ENCODE data around the gene CAPZA1.

DNA sequence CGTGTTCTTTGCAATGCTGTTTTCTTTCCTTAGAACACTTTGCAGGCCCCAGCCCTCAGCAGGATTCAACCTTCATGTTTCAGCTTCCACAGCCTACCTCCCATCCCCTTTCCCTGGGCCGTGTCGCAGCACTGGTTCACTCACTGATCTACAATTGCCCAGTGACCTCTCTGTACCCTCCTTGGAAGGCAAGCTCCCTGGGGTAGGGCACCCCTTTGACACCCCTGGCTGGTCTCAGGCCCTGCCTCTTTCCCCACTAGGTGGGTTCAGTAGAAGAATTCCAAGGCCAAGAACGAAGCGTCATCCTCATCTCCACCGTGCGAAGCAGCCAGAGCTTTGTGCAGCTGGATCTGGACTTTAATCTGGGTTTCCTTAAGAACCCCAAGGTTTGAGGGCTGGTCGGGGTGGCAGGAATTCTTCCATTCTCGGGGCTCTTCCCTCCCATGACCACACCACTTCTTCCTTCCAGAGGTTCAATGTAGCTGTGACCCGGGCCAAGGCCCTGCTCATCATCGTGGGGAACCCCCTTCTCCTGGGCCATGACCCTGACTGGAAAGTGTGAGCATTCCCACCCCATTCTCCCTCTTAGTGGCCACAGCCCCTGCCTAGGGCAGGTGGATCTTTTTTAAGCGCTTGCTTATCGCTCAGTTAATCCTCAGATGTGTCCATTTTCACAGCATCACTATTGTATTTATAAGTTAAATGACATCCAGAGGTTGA is 80.0 kb downstream of the CAPZA1 start:
- TF ChIP-seq, protein P1, sequence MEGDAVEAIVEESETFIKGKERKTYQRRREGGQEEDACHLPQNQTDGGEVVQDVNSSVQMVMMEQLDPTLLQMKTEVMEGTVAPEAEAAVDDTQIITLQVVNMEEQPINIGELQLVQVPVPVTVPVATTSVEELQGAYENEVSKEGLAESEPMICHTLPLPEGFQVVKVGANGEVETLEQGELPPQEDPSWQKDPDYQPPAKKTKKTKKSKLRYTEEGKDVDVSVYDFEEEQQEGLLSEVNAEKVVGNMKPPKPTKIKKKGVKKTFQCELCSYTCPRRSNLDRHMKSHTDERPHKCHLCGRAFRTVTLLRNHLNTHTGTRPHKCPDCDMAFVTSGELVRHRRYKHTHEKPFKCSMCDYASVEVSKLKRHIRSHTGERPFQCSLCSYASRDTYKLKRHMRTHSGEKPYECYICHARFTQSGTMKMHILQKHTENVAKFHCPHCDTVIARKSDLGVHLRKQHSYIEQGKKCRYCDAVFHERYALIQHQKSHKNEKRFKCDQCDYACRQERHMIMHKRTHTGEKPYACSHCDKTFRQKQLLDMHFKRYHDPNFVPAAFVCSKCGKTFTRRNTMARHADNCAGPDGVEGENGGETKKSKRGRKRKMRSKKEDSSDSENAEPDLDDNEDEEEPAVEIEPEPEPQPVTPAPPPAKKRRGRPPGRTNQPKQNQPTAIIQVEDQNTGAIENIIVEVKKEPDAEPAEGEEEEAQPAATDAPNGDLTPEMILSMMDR (conservative IDR thresholded peaks at IDR 0.05; ENCODE audit: low read length), result no peak
- TF ChIP-seq EZH2phosphoT487 (IDR thresholded peaks at IDR 0.05; ENCODE audit: borderline replicate concordance, low read depth, low read length), result no peak

All from OCI-LY7 (cell line).